OCI-LY1 (cell line): ENCODE results near the gene RNGTT.
"Not testable (repeated sequence)": the region's sequence is repeated elsewhere in the genome, so short reads cannot be mapped to it uniquely, and the experiment has no call there.

ENCODE experiments used
- H2AFZ ChIP-seq: fragments of 200-600 bp; sonication (generic), shearing (Covaris generic); 2 replicates; pipeline ENCODE4 v1.6.0; 2014; ENCODE audit warnings: antibody characterized with exemption, mild to moderate bottlenecking, low read length
- H3F3A ChIP-seq: fragments of 200-600 bp; sonication (generic), shearing (Covaris generic); 2 replicates; pipeline ENCODE4 v1.6.0; 2014; ENCODE audit warnings: mild to moderate bottlenecking, antibody characterized with exemption, low read length, moderate library complexity; ENCODE audit not compliant: insufficient read depth
- H3K27ac ChIP-seq: fragments of 200-600 bp; sonication (generic); 2 replicates; pipeline ENCODE4 v1.5.1; 2014; ENCODE audit warnings: low read length, mixed run types, mild to moderate bottlenecking, low read depth; ENCODE audit not compliant: poor library complexity, severe bottlenecking
- H3K27me3 ChIP-seq: fragments of 200-600 bp; sonication (generic); 2 replicates; pipeline ENCODE4 v1.6.0; 2014; ENCODE audit warnings: antibody characterized with exemption, mild to moderate bottlenecking, low read length, moderate library complexity; ENCODE audit not compliant: insufficient read depth
- H3K36me3 ChIP-seq: fragments of 200-600 bp; sonication (generic); 2 replicates; pipeline ENCODE4 v1.6.1; 2014; ENCODE audit warnings: mild to moderate bottlenecking, antibody characterized with exemption, low read length, moderate library complexity, mixed read lengths; ENCODE audit not compliant: insufficient read depth
- H3K4me1 ChIP-seq: fragments of 200-600 bp; sonication (generic); 2 replicates; pipeline ENCODE4 v1.5.1; 2014; ENCODE audit warnings: mild to moderate bottlenecking, low read length, moderate library complexity; ENCODE audit not compliant: insufficient read depth, severe bottlenecking
- H3K4me2 ChIP-seq: fragments of 200-600 bp; sonication (generic), shearing (Covaris generic); 2 replicates; pipeline ENCODE4 v1.6.1; 2014; ENCODE audit warnings: low read length
- H3K4me3 ChIP-seq: fragments of 200-600 bp; sonication (generic); 2 replicates; pipeline ENCODE4 v1.5.1; 2014; ENCODE audit warnings: low read length, low read depth, mild to moderate bottlenecking, mixed read lengths; ENCODE audit not compliant: poor library complexity, severe bottlenecking
- H3K79me2 ChIP-seq: fragments of 200-600 bp; shearing (Covaris generic); 2 replicates; pipeline ENCODE4 v1.6.1; 2016; ENCODE audit warnings: mixed run types, low read length, mixed read lengths; ENCODE audit not compliant: insufficient read depth
- H3K9ac ChIP-seq: fragments of 200-600 bp; sonication (generic), shearing (Covaris generic); 2 replicates; pipeline ENCODE4 v1.6.1; 2014; ENCODE audit warnings: mild to moderate bottlenecking, low read length, mixed read lengths
- H3K9me2 ChIP-seq: fragments of 200-600 bp; sonication (generic), shearing (Covaris generic); 2 replicates; pipeline ENCODE4 v1.6.1; 2014; ENCODE audit warnings: low read depth, mild to moderate bottlenecking, low read length, mixed read lengths
- H3K9me3 ChIP-seq: fragments of 200-600 bp; shearing (Covaris generic); 2 replicates; pipeline ENCODE4 v1.6.1; 2014; ENCODE audit warnings: low read length, mixed read lengths
- H4K20me1 ChIP-seq: fragments of 200-600 bp; sonication (generic), shearing (Covaris generic); 2 replicates; pipeline ENCODE4 v1.6.0; 2016; ENCODE audit warnings: mild to moderate bottlenecking, low read length; ENCODE audit not compliant: insufficient read depth
- CTCF ChIP-seq: fragments of 200-600 bp; sonication (generic), shearing (Covaris generic); IDR thresholded peaks from 2 replicates; pipeline ENCODE4 v1.5.1; 2017; ENCODE audit warnings: mild to moderate bottlenecking, antibody characterized with exemption, low read length, moderate library complexity, mixed read lengths
- EZH2 ChIP-seq: fragments of 200-600 bp; sonication (generic), shearing (Covaris generic); IDR thresholded peaks from 2 replicates; pipeline ENCODE4 v1.8.0; 2017; ENCODE audit warnings: borderline replicate concordance, mixed run types, mild to moderate bottlenecking, antibody characterized with exemption, low read length, moderate library complexity, mixed read lengths

The RNGTT gene

GRCh38 chr6:88775866-88776571 lies 187.4 kb downstream of the RNGTT start:
- no peak overlapping the region for H3K27ac ChIP-seq
- no peaks in the 10 kb centered on the region for H3K27me3 ChIP-seq
- H3F3A ChIP-seq: no peaks in the 10 kb centered on the region
- no peak overlapping the region for H2AFZ ChIP-seq
- H3K9ac ChIP-seq: no peak overlapping the region
- no peaks in the 10 kb centered on the region for H3K79me2 ChIP-seq
- H3K9me2 ChIP-seq: no peaks in the 10 kb centered on the region
- no peak for TF ChIP-seq EZH2
- no peak for TF ChIP-seq CTCF
- H3K36me3 ChIP-seq: peaks cover 17% of the 10 kb centered on the region
- H3K4me3 ChIP-seq: no peak overlapping the region
- peaks cover 9% of the 10 kb centered on the region; the same call in 1 of the 2 replicates for H3K9me3 ChIP-seq
- no peak overlapping the region for H3K4me2 ChIP-seq
- peaks cover 2% of the 10 kb centered on the region for H3K4me1 ChIP-seq
- H4K20me1 ChIP-seq: no peaks in the 10 kb centered on the region

- not testable (repeated sequence) for H3F3A ChIP-seq
Measured at GRCh38 chr6:88768114-88768513, 195.3 kb downstream of the RNGTT start.

GRCh38 chr6:88764081-88764480 lies 199.3 kb downstream of the RNGTT start:
- no peak overlapping the region for H3K4me2 ChIP-seq
- no peaks in the 10 kb centered on the region for H3K9me3 ChIP-seq
- H3K9ac ChIP-seq: no peak overlapping the region

More at GRCh38 chr6:88768114-88768513, 195.3 kb downstream of the RNGTT start:
- H3K4me1 ChIP-seq, H4K20me1 ChIP-seq, H3K36me3 ChIP-seq, H3K27ac ChIP-seq, H3K9me3 ChIP-seq, H3K79me2 ChIP-seq, H3K9me2 ChIP-seq, H3K4me3 ChIP-seq, H3K27me3 ChIP-seq, H3K9ac ChIP-seq, H2AFZ ChIP-seq, H3K4me2 ChIP-seq: not testable (repeated sequence)

More at GRCh38 chr6:88764081-88764480, 199.3 kb downstream of the RNGTT start:
- Histone ChIP-seq H4K20me1 (no peaks in the 10 kb centered on the region), H3K4me3 (no peak overlapping the region), H2AFZ (no peak overlapping the region), H3K4me1 (peaks cover 17% of the 10 kb centered on the region), H3K36me3 (peaks cover 5% of the 10 kb centered on the region), H3K27ac (no peak overlapping the region), H3K9me2 (no peaks in the 10 kb centered on the region), H3F3A (no peaks in the 10 kb centered on the region), H3K79me2 (no peaks in the 10 kb centered on the region), H3K27me3 (no peaks in the 10 kb centered on the region)
- TF ChIP-seq CTCF (no peak), EZH2 (no peak)
